Stimulated activated naive B cell treated with anti-CD40 and anti-IgM and Interleukin-4, amounts not matched to agents 10 μg/mL and 1 μg/mL and 100 μg/mL, for 72 hours (primary cell): ENCODE measurements around the gene NACC2.

Source experiments
- ATAC-seq, 2 donors: fragments of 150-1000 bp; cut with Tn5 transposase; replicated peaks; 2 replicates each; pipeline ENCODE4 v1.10.0; 2021; ENCODE audit warnings: moderate library complexity in 1 of 2
- DNase-seq: peaks from one replicate; pipeline ENCODE4 v3.0.0; 2021
- H3K27ac Mint-ChIP-seq: one replicate; pipeline ENCODE4 v1.8.0; 2022; ENCODE audit warnings: mild to moderate bottlenecking, mixed read lengths
- H3K27me3 Mint-ChIP-seq, 2 donors: one replicate each; pipeline ENCODE4 v1.8.0; 2022; ENCODE audit warnings: mixed read lengths in 2 of 2
- H3K36me3 Mint-ChIP-seq, 2 donors: one replicate each; pipeline ENCODE4 v1.8.0; 2022; ENCODE audit warnings: mixed read lengths in 2 of 2, mild to moderate bottlenecking in 1 of 2
- H3K4me1 Mint-ChIP-seq, 2 donors: one replicate each; pipeline ENCODE4 v1.8.0; 2022; ENCODE audit warnings: mixed read lengths in 2 of 2, mild to moderate bottlenecking in 1 of 2
- H3K4me3 Mint-ChIP-seq, 2 donors: one replicate each; pipeline ENCODE4 v1.8.0; 2022; ENCODE audit warnings: mild to moderate bottlenecking in 2 of 2, mixed read lengths in 2 of 2, moderate library complexity in 1 of 2
- H3K9me3 Mint-ChIP-seq, 2 donors: one replicate each; pipeline ENCODE4 v1.8.0; 2022; ENCODE audit warnings: mixed read lengths in 2 of 2, mild to moderate bottlenecking in 1 of 2

The NACC2 gene

GRCh38 chr9:136135326-136136126 is 40.4 kb upstream of the NACC2 start:
- no peak overlapping the region for H3K27ac Mint-ChIP-seq
- H3K27me3 Mint-ChIP-seq = peaks cover 57 to 69% of the 10 kb centered on the region in 2 donors
- no peaks in the 10 kb centered on the region for H3K9me3 Mint-ChIP-seq
- ATAC-seq (no peak), DNase-seq (no peak)
- peaks cover 0 to 2% of the 10 kb centered on the region in 2 donors for H3K36me3 Mint-ChIP-seq
- peaks cover 8 to 11% of the 10 kb centered on the region in 2 donors for H3K4me1 Mint-ChIP-seq
- no peak overlapping the region for H3K4me3 Mint-ChIP-seq

- no peaks in the 10 kb centered on the region for H3K9me3 Mint-ChIP-seq
- peaks cover 8 to 11% of the 10 kb centered on the region in 2 donors for H3K4me1 Mint-ChIP-seq
- H3K27me3 Mint-ChIP-seq = peaks cover 68 to 84% of the 10 kb centered on the region in 2 donors
- H3K36me3 Mint-ChIP-seq = peaks cover 0 to 2% of the 10 kb centered on the region in 2 donors
- ATAC-seq = peak in 1 of 2 donors; percentile 14
- no peak for DNase-seq
- no peak overlapping the region for H3K27ac Mint-ChIP-seq
- peak overlapping the region in 1 of 2 donors; percentile 23 for H3K4me3 Mint-ChIP-seq
Measured at GRCh38 chr9:136133959-136134484, 38.9 kb upstream of the NACC2 start.

GRCh38 chr9:136133191-136133958 is 38.3 kb upstream of the NACC2 start:
- peaks cover 0 to 2% of the 10 kb centered on the region in 2 donors for H3K36me3 Mint-ChIP-seq
- no peak overlapping the region for H3K27ac Mint-ChIP-seq
- peaks cover 8 to 11% of the 10 kb centered on the region in 2 donors for H3K4me1 Mint-ChIP-seq
- DNase-seq (no peak), ATAC-seq (peak; percentile 78 to 80)
- H3K9me3 Mint-ChIP-seq = no peaks in the 10 kb centered on the region
- H3K27me3 Mint-ChIP-seq = peaks cover 71 to 84% of the 10 kb centered on the region in 2 donors
- peak overlapping the region; percentile 46 to 51 for H3K4me3 Mint-ChIP-seq

GRCh38 chr9:136132512-136133050 is 37.5 kb upstream of the NACC2 start:
- H3K4me3 Mint-ChIP-seq = peak overlapping the region in 1 of 2 donors; percentile 53
- H3K27me3 Mint-ChIP-seq = peaks cover 74 to 87% of the 10 kb centered on the region in 2 donors
- ATAC-seq (peak in 1 of 2 donors; percentile 37), DNase-seq (no peak)
- H3K27ac Mint-ChIP-seq = no peak overlapping the region
- peaks cover 8 to 11% of the 10 kb centered on the region in 2 donors for H3K4me1 Mint-ChIP-seq
- no peaks in the 10 kb centered on the region for H3K9me3 Mint-ChIP-seq
- peaks cover 0 to 2% of the 10 kb centered on the region in 2 donors for H3K36me3 Mint-ChIP-seq

- DNase-seq (no peak), ATAC-seq (no peak)
- H3K4me1 Mint-ChIP-seq = peaks cover 8 to 11% of the 10 kb centered on the region in 2 donors
- H3K9me3 Mint-ChIP-seq = no peaks in the 10 kb centered on the region
- peak overlapping the region in 1 of 2 donors; percentile 25 for H3K4me3 Mint-ChIP-seq
- H3K27me3 Mint-ChIP-seq = peaks cover 71 to 83% of the 10 kb centered on the region in 2 donors
- no peak overlapping the region for H3K27ac Mint-ChIP-seq
- H3K36me3 Mint-ChIP-seq = peaks cover 0 to 2% of the 10 kb centered on the region in 2 donors
Measured at GRCh38 chr9:136131629-136132511, 36.8 kb upstream of the NACC2 start.

GRCh38 chr9:136129176-136129575 is 34.1 kb upstream of the NACC2 start:
- Mint-ChIP-seq H3K27ac (no peak overlapping the region), H3K4me3 (no peak overlapping the region), H3K36me3 (peaks cover 0 to under 1% of the 10 kb centered on the region in 2 donors), H3K9me3 (peaks cover 4 to 9% of the 10 kb centered on the region in 2 donors), H3K27me3 (peaks cover 59 to 70% of the 10 kb centered on the region in 2 donors), H3K4me1 (peaks cover 7 to 10% of the 10 kb centered on the region in 2 donors)
- no peak for ATAC-seq
- DNase-seq = no peak

- Mint-ChIP-seq H3K36me3 (no peaks in the 10 kb centered on the region), H3K4me1 (peaks cover 2 to 3% of the 10 kb centered on the region in 2 donors), H3K9me3 (peaks cover 4 to 9% of the 10 kb centered on the region in 2 donors), H3K27ac (no peak overlapping the region), H3K27me3 (peaks cover 51 to 63% of the 10 kb centered on the region in 2 donors), H3K4me3 (no peak overlapping the region)
- ATAC-seq (no peak), DNase-seq (no peak)
Measured at GRCh38 chr9:136128436-136128835, 33.3 kb upstream of the NACC2 start.

GRCh38 chr9:136127313-136127712 is 32.2 kb upstream of the NACC2 start:
- H3K4me1 Mint-ChIP-seq = peaks cover 3 to 12% of the 10 kb centered on the region in 2 donors
- ATAC-seq (no peak), DNase-seq (no peak)
- no peak overlapping the region for H3K27ac Mint-ChIP-seq
- no peak overlapping the region for H3K4me3 Mint-ChIP-seq
- peaks cover 46 to 55% of the 10 kb centered on the region in 2 donors for H3K27me3 Mint-ChIP-seq
- H3K36me3 Mint-ChIP-seq = peaks cover 3% of the 10 kb centered on the region in 2 donors
- H3K9me3 Mint-ChIP-seq = peaks cover 4 to 9% of the 10 kb centered on the region in 2 donors

GRCh38 chr9:136124976-136125692 is 30.0 kb upstream of the NACC2 start:
- H3K36me3 Mint-ChIP-seq = peaks cover 3% of the 10 kb centered on the region in 2 donors
- peaks cover 4 to 9% of the 10 kb centered on the region in 2 donors for H3K9me3 Mint-ChIP-seq
- ATAC-seq (no peak), DNase-seq (no peak)
- H3K4me3 Mint-ChIP-seq = no peak overlapping the region
- peaks cover 4 to 12% of the 10 kb centered on the region in 2 donors for H3K4me1 Mint-ChIP-seq
- H3K27ac Mint-ChIP-seq = peak overlapping the region; percentile 42
- H3K27me3 Mint-ChIP-seq = peaks cover 28 to 37% of the 10 kb centered on the region in 2 donors

- peaks cover 3% of the 10 kb centered on the region in 2 donors for H3K36me3 Mint-ChIP-seq
- peaks cover 4 to 12% of the 10 kb centered on the region in 2 donors for H3K4me1 Mint-ChIP-seq
- ATAC-seq = peak in 1 of 2 donors; percentile 22
- peaks cover 12 to 16% of the 10 kb centered on the region in 2 donors for H3K27me3 Mint-ChIP-seq
- peak overlapping the region in 1 of 2 donors; percentile 69 for H3K4me3 Mint-ChIP-seq
- peak; percentile 63 for DNase-seq
- H3K9me3 Mint-ChIP-seq = peaks cover 4 to 9% of the 10 kb centered on the region in 2 donors
- H3K27ac Mint-ChIP-seq = no peak overlapping the region
Measured at GRCh38 chr9:136122425-136123383, 27.6 kb upstream of the NACC2 start.

GRCh38 chr9:136121801-136122200 is 26.7 kb upstream of the NACC2 start:
- peaks cover 4 to 19% of the 10 kb centered on the region in 2 donors for H3K4me1 Mint-ChIP-seq
- DNase-seq = no peak
- H3K36me3 Mint-ChIP-seq = peaks cover 3% of the 10 kb centered on the region in 2 donors
- peaks cover 9 to 11% of the 10 kb centered on the region in 2 donors for H3K27me3 Mint-ChIP-seq
- ATAC-seq = no peak
- no peak overlapping the region for H3K27ac Mint-ChIP-seq
- peaks cover 4 to 9% of the 10 kb centered on the region in 2 donors for H3K9me3 Mint-ChIP-seq
- no peak overlapping the region for H3K4me3 Mint-ChIP-seq

GRCh38 chr9:136120438-136120844 is 25.4 kb upstream of the NACC2 start:
- Mint-ChIP-seq H3K36me3 (peaks cover 5 to 6% of the 10 kb centered on the region in 2 donors), H3K27me3 (peaks cover 7 to 9% of the 10 kb centered on the region in 2 donors), H3K9me3 (peaks cover 4 to 7% of the 10 kb centered on the region in 2 donors), H3K4me3 (peak overlapping the region; percentile 16 to 50), H3K27ac (no peak overlapping the region), H3K4me1 (peaks cover 7 to 19% of the 10 kb centered on the region in 2 donors)
- ATAC-seq = no peak
- DNase-seq = no peak
